Right cardiac atrium (tissue), 5 donors: Measurements from ENCODE around the gene METTL26. TPM values are rescaled to one million over a fixed set of nuclear protein-coding genes. Genes with fewer than 3 reads are reported as not detected.
A peak's percentile ranks its signal among the peaks of the same experiment; 100 is the strongest.

Experiments
- ATAC-seq, 2 donors: fragments of 200-7000 bp; cut with Tn5 transposase; one replicate each; pipeline versions ENCODE4 v1.8.0 to v1.9.1; 2020; ENCODE audit warnings: moderate library complexity in 2 of 2, mild to moderate bottlenecking in 1 of 2
- DNase-seq, 3 donors: peaks; one replicate each; pipeline ENCODE4 v3.0.0-alpha.2; 2020
- H3K27ac ChIP-seq: one replicate; pipeline ENCODE4 v1.5.1; 2013; ENCODE audit warnings: mild to moderate bottlenecking, low read length, control low read depth, moderate library complexity
- H3K27me3 ChIP-seq: one replicate; pipeline ENCODE4 v1.6.1; 2013; ENCODE audit not compliant: control insufficient read depth, insufficient read depth
- H3K4me1 ChIP-seq: one replicate; pipeline ENCODE4 v1.6.1; 2013; ENCODE audit warnings: low read length; ENCODE audit not compliant: control insufficient read depth, insufficient read depth
- H3K4me3 ChIP-seq: one replicate; pipeline ENCODE4 v1.5.1; 2013; ENCODE audit warnings: low read length, control low read depth
- H3K9me3 ChIP-seq: one replicate; pipeline ENCODE4 v1.6.1; 2013; ENCODE audit warnings: low read length; ENCODE audit not compliant: control insufficient read depth
- WGBS: extraction: QIAGEN DNeasy Blood & Tissue Kit; methylation state at CpG from one replicate; pipeline ENCODE4 v1.1.7; 2013; 5-methylcytosine and 5-hydroxymethylcytosine counted together
- intact Hi-C, 4 donors: fragments of 100-400 bp; cut with DNase I; formaldehyde crosslinking; loops; one replicate each; pipeline versions ENCODE4 v1.11.0 to v1.14.0; 2022 to 2023
- polyA plus RNA-seq: library from polyadenylated mRNA; stranded (reverse); fragments of 200-250 nt; gene quantifications from one replicate; pipeline ENCODE4 v1.2.3, GENCODE V29; 2013
- total RNA-seq, 4 donors: library from RNA; stranded (reverse); fragmentation: NEBNext Ultra II Directional; extraction: Animal tissue kit (Norgen Biotek cat#: 25700); gene quantifications; one replicate each; pipeline ENCODE4 v1.2.1, GENCODE V29; 2021
- donor health status: healthy with polysubstance abuse.
- donor health status: DM: no; HTN: yes; CAD: no.
- donor health status: DM: no; HTN: no; CAD: no.
- donor health status: DM: no; HTN: yes; CAD: no; lungs with severe emphysema.
- donor health status: DM: yes; HTN: yes; CAD: no.

The METTL26 gene
- total and polyA plus RNA-seq, 5 donors, result 55.4 to 128 (median 56.7) TPM

- no peak for DNase-seq
- H3K9me3 ChIP-seq, result no peaks in the 10 kb centered on the region
- peaks cover 3% of the 10 kb centered on the region for H3K4me1 ChIP-seq
- H3K27ac ChIP-seq, result no peak overlapping the region
- H3K4me3 ChIP-seq, result no peak overlapping the region
- WGBS, result 86% methylated on average over 13 of the region's 13 CpGs
- no peaks in the 10 kb centered on the region for H3K27me3 ChIP-seq
- intact Hi-C loops, result loop anchor here in 2 of 4 donors (10.0 kb wide), 2 partner anchors 82 to 272 kb away; partner anchors contain the start of gene NME4 (in 1 of the 2)
- ATAC-seq, result no peak
These were observed 30.5 kb upstream of the METTL26 start for GRCh38 chr16:666572-666971.

GRCh38 chr16:662597-662996 is 26.5 kb upstream of the METTL26 start:
- no peak overlapping the region for H3K4me3 ChIP-seq
- intact Hi-C loops, result loop anchor here in 3 of 4 donors (5.0 to 10.0 kb wide), 3 partner anchors 75 to 268 kb away; partner anchors contain the start of gene NME4 (in 1 of the 3)
- H3K27ac ChIP-seq, result no peak overlapping the region
- ATAC-seq, result no peak
- H3K27me3 ChIP-seq, result no peaks in the 10 kb centered on the region
- H3K4me1 ChIP-seq, result no peaks in the 10 kb centered on the region
- no peaks in the 10 kb centered on the region for H3K9me3 ChIP-seq
- 94% methylated on average over 21 of the region's 21 CpGs for WGBS
- DNase-seq, result no peak

GRCh38 chr16:662095-662494 is 26.0 kb upstream of the METTL26 start:
- WGBS, result 95% methylated on average over 19 of the region's 19 CpGs
- intact Hi-C loops, result loop anchor here in 3 of 4 donors (5.0 to 10.0 kb wide), 3 partner anchors 75 to 267 kb away; partner anchors contain the start of gene NME4 (in 1 of the 3)
- H3K27ac ChIP-seq, result no peak overlapping the region

GRCh38 chr16:661184-661821 is 25.2 kb upstream of the METTL26 start:
- peak; percentile 2 to 4 for ATAC-seq
- no peaks in the 10 kb centered on the region for H3K4me1 ChIP-seq
- intact Hi-C loops, result loop anchor here in 3 of 4 donors (5.0 to 10.0 kb wide), 3 partner anchors 74 to 267 kb away; partner anchors contain the start of gene NME4 (in 1 of the 3)
- 61% methylated on average over 35 of the region's 35 CpGs for WGBS
- H3K9me3 ChIP-seq, result no peaks in the 10 kb centered on the region
- no peak for DNase-seq
- no peaks in the 10 kb centered on the region for H3K27me3 ChIP-seq
- H3K27ac ChIP-seq, result no peak overlapping the region
- H3K4me3 ChIP-seq, result no peak overlapping the region

More at GRCh38 chr16:662095-662494, 26.0 kb upstream of the METTL26 start:
- Histone ChIP-seq H3K27me3 (no peaks in the 10 kb centered on the region), H3K4me3 (no peak overlapping the region), H3K9me3 (no peaks in the 10 kb centered on the region), H3K4me1 (no peaks in the 10 kb centered on the region)
- ATAC-seq (no peak), DNase-seq (no peak)

GRCh38 chr16:660459-661183 is 24.5 kb upstream of the METTL26 start:
- H3K4me3 ChIP-seq, result no peak overlapping the region
- peak; percentile 88 to 96 (median 95) for DNase-seq
- H3K27ac ChIP-seq, result peak overlapping the region; percentile 39
- ATAC-seq, result peak; percentile 78 to 85
- intact Hi-C loops, result loop anchor here in 3 of 4 donors (5.0 to 10.0 kb wide), 3 partner anchors 73 to 266 kb away; partner anchors contain the start of gene NME4 (in 1 of the 3)
- H3K27me3 ChIP-seq, result no peaks in the 10 kb centered on the region
- 24% methylated on average over 40 of the region's 43 CpGs for WGBS
- no peaks in the 10 kb centered on the region for H3K9me3 ChIP-seq
- no peaks in the 10 kb centered on the region for H3K4me1 ChIP-seq

- 58% methylated on average over 6 of the region's 6 CpGs for WGBS
- intact Hi-C loops, result loop anchor here in 3 of 4 donors (5.0 to 10.0 kb wide), 3 partner anchors 73 to 265 kb away; partner anchors contain the start of gene NME4 (in 1 of the 3)
- DNase-seq (no peak), ATAC-seq (peak in 1 of 2 donors; percentile 4)
- Histone ChIP-seq H3K9me3 (no peaks in the 10 kb centered on the region), H3K4me3 (no peak overlapping the region), H3K27ac (peak overlapping the region; percentile 39), H3K27me3 (no peaks in the 10 kb centered on the region), H3K4me1 (no peaks in the 10 kb centered on the region)
These were observed 24.0 kb upstream of the METTL26 start for GRCh38 chr16:660132-660458.

- no peaks in the 10 kb centered on the region for H3K4me1 ChIP-seq
- DNase-seq, result no peak
- intact Hi-C loops, result loop anchor here (5.0 to 10.0 kb wide), 4 partner anchors 72 to 265 kb away; partner anchors contain the start of gene NME4 (in 1 of the 4)
- no peaks in the 10 kb centered on the region for H3K27me3 ChIP-seq
- H3K4me3 ChIP-seq, result no peak overlapping the region
- H3K27ac ChIP-seq, result no peak overlapping the region
- 87% methylated on average over 20 of the region's 20 CpGs for WGBS
- H3K9me3 ChIP-seq, result no peaks in the 10 kb centered on the region
- ATAC-seq, result peak in 1 of 2 donors; percentile 1
These were observed 23.5 kb upstream of the METTL26 start for GRCh38 chr16:659618-660017.

GRCh38 chr16:658679-659571 is 22.8 kb upstream of the METTL26 start:
- WGBS, result 91% methylated on average over 35 of the region's 35 CpGs
- intact Hi-C loops, result loop anchor here in 1 of 4 donors (5.0 kb wide), 1 partner anchor 77 kb away; no protein-coding TSS in a partner anchor
- no peak for DNase-seq
- no peak for ATAC-seq
- no peak overlapping the region for H3K4me3 ChIP-seq
- no peak overlapping the region for H3K27ac ChIP-seq
- H3K9me3 ChIP-seq, result no peaks in the 10 kb centered on the region
- H3K4me1 ChIP-seq, result no peaks in the 10 kb centered on the region
- no peaks in the 10 kb centered on the region for H3K27me3 ChIP-seq

- H3K4me3 ChIP-seq, result no peak overlapping the region
- ATAC-seq (no peak), DNase-seq (no peak)
- intact Hi-C loops, result loop anchor here in 1 of 4 donors (5.0 kb wide), 1 partner anchor 75 kb away; no protein-coding TSS in a partner anchor
- H3K9me3 ChIP-seq, result no peaks in the 10 kb centered on the region
- no peak overlapping the region for H3K27ac ChIP-seq
- no peaks in the 10 kb centered on the region for H3K27me3 ChIP-seq
- 94% methylated on average over 22 of the region's 22 CpGs for WGBS
- H3K4me1 ChIP-seq, result no peaks in the 10 kb centered on the region
These were observed 21.4 kb upstream of the METTL26 start for GRCh38 chr16:657487-657886.

GRCh38 chr16:654034-654433 is 17.9 kb upstream of the METTL26 start:
- WGBS, result 91% methylated on average over 12 of the region's 12 CpGs
- no peak for DNase-seq
- intact Hi-C loops, result no loop called here

More at GRCh38 chr16:654034-654433, 17.9 kb upstream of the METTL26 start:
- Histone ChIP-seq H3K4me3 (no peak overlapping the region), H3K27ac (no peak overlapping the region), H3K4me1 (no peaks in the 10 kb centered on the region), H3K27me3 (no peaks in the 10 kb centered on the region), H3K9me3 (no peaks in the 10 kb centered on the region)
- no peak for ATAC-seq
